ENCODE data around the gene ESYT1. TPM values are rescaled to one million over a fixed set of nuclear protein-coding genes. Genes with fewer than 3 reads are reported as not detected.

Gene ESYT1
- total RNA-seq, 1 experiment from 2014 or later, result 107 TPM

GRCh38 chr12:56120158-56120846 is 7.8 kb upstream of the ESYT1 start:
- no TSS peak for BruUV-seq (replicated peaks)
- Histone ChIP-seq H3K27me3 (replicated peaks; ENCODE audit: insufficient read depth, low read depth, low read length, poor library complexity) (no peaks in the 10 kb centered on the region), H3K36me3 (ENCODE audit: insufficient read depth, low read length, poor library complexity, severe bottlenecking) (peaks cover 30% of the 10 kb centered on the region), H3K4me1 (ENCODE audit: insufficient read depth, low read length, poor library complexity, severe bottlenecking) (peaks cover 13% of the 10 kb centered on the region), H3K4me3 (ENCODE audit: low read depth, low read length, poor library complexity, severe bottlenecking) (no peak overlapping the region), H3K27ac (ENCODE audit: low read depth, low read length, poor library complexity, severe bottlenecking) (peak overlapping the region; percentile 85), H3K9me3 (ENCODE audit: low read depth, low read length, poor library complexity, severe bottlenecking) (no peaks in the 10 kb centered on the region)
- intact Hi-C loops (cut with micrococcal nuclease; ENCODE audit: unreplicated experiment), result no loop called here
- DNase-seq (ENCODE audit: low spot score), result no peak
- no peak for TF ChIP-seq EZH2 (IDR thresholded peaks at IDR 0.05; ENCODE audit: borderline replicate concordance, low read depth, low read length, poor library complexity, severe bottlenecking)
- TF ChIP-seq, protein P1, sequence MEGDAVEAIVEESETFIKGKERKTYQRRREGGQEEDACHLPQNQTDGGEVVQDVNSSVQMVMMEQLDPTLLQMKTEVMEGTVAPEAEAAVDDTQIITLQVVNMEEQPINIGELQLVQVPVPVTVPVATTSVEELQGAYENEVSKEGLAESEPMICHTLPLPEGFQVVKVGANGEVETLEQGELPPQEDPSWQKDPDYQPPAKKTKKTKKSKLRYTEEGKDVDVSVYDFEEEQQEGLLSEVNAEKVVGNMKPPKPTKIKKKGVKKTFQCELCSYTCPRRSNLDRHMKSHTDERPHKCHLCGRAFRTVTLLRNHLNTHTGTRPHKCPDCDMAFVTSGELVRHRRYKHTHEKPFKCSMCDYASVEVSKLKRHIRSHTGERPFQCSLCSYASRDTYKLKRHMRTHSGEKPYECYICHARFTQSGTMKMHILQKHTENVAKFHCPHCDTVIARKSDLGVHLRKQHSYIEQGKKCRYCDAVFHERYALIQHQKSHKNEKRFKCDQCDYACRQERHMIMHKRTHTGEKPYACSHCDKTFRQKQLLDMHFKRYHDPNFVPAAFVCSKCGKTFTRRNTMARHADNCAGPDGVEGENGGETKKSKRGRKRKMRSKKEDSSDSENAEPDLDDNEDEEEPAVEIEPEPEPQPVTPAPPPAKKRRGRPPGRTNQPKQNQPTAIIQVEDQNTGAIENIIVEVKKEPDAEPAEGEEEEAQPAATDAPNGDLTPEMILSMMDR (conservative IDR thresholded peaks at IDR 0.05; ENCODE audit: low read depth, low read length), result no peak
- CTCF ChIA-PET, result interaction anchor here (1.5 kb wide), 1 partner anchor 69 kb away, joined by 11 read pairs; the partner anchor contains the start of gene SMARCC2
- POLR2A ChIA-PET (ENCODE audit: low non-redundant PET), result no interaction called here

- ChIA-PET POLR2A (ENCODE audit: low non-redundant PET) (no interaction called here), CTCF (no interaction called here)
- H3K4me1 ChIP-seq (ENCODE audit: insufficient read depth, low read length, poor library complexity, severe bottlenecking), result peaks cover 21% of the 10 kb centered on the region
- no TSS peak for BruUV-seq (replicated peaks)
- DNase-seq (ENCODE audit: low spot score), result no peak
- H3K36me3 ChIP-seq (ENCODE audit: insufficient read depth, low read length, poor library complexity, severe bottlenecking), result peaks cover 30% of the 10 kb centered on the region
- intact Hi-C loops (cut with micrococcal nuclease; ENCODE audit: unreplicated experiment), result no loop called here
- H3K27me3 ChIP-seq (replicated peaks; ENCODE audit: insufficient read depth, low read depth, low read length, poor library complexity), result no peaks in the 10 kb centered on the region
- H3K9me3 ChIP-seq (ENCODE audit: low read depth, low read length, poor library complexity, severe bottlenecking), result no peaks in the 10 kb centered on the region
- TF ChIP-seq, protein P1 (conservative IDR thresholded peaks at IDR 0.05; ENCODE audit: low read depth, low read length), result no peak
- TF ChIP-seq EZH2 (IDR thresholded peaks at IDR 0.05; ENCODE audit: borderline replicate concordance, low read depth, low read length, poor library complexity, severe bottlenecking), result no peak
- H3K4me3 ChIP-seq (ENCODE audit: low read depth, low read length, poor library complexity, severe bottlenecking), result no peak overlapping the region
- H3K27ac ChIP-seq (ENCODE audit: low read depth, low read length, poor library complexity, severe bottlenecking), result no peak overlapping the region
Observed at GRCh38 chr12:56121204-56121870, 6.7 kb upstream of the ESYT1 start.

GRCh38 chr12:56122637-56123036 is 5.4 kb upstream of the ESYT1 start:
- Histone ChIP-seq H3K4me1 (ENCODE audit: insufficient read depth, low read length, poor library complexity, severe bottlenecking) (peaks cover 34% of the 10 kb centered on the region), H3K9me3 (ENCODE audit: low read depth, low read length, poor library complexity, severe bottlenecking) (no peaks in the 10 kb centered on the region), H3K4me3 (ENCODE audit: low read depth, low read length, poor library complexity, severe bottlenecking) (no peak overlapping the region), H3K27me3 (replicated peaks; ENCODE audit: insufficient read depth, low read depth, low read length, poor library complexity) (no peaks in the 10 kb centered on the region), H3K27ac (ENCODE audit: low read depth, low read length, poor library complexity, severe bottlenecking) (no peak overlapping the region), H3K36me3 (ENCODE audit: insufficient read depth, low read length, poor library complexity, severe bottlenecking) (peaks cover 23% of the 10 kb centered on the region)
- POLR2A ChIA-PET (ENCODE audit: low non-redundant PET), result no interaction called here
- CTCF ChIA-PET, result interaction anchor here (0.6 kb wide), 1 partner anchor 67 kb away, joined by 3 read pairs; the partner anchor contains the start of gene SMARCC2
- TF ChIP-seq EZH2 (IDR thresholded peaks at IDR 0.05; ENCODE audit: borderline replicate concordance, low read depth, low read length, poor library complexity, severe bottlenecking), result no peak
- TF ChIP-seq, protein P1 (conservative IDR thresholded peaks at IDR 0.05; ENCODE audit: low read depth, low read length), result no peak
- DNase-seq (ENCODE audit: low spot score), result no peak
- BruUV-seq (replicated peaks), result no TSS peak
- intact Hi-C loops (cut with micrococcal nuclease; ENCODE audit: unreplicated experiment), result no loop called here

Measured in A673 (cell line).